Tibial nerve (tissue), 4 donors: Measurements from ENCODE around the gene CCDC88B.

Experiments
- EP300 ChIP-seq, 2 donors: sonication (generic); formaldehyde crosslinking; IDR thresholded peaks; one replicate each; pipeline ENCODE4 v1.6.1; 2017; ENCODE audit warnings: antibody characterized with exemption in 2 of 2, mild to moderate bottlenecking in 1 of 2
- POLR2A ChIP-seq, 2 donors: fragments of 450-650 bp; IDR thresholded peaks; one replicate each; pipeline ENCODE4 v1.6.1; 2017; ENCODE audit warnings: antibody characterized with exemption in 2 of 2, mild to moderate bottlenecking in 2 of 2, moderate library complexity in 2 of 2
- TF ChIP-seq, protein P1 (sequence below), 5 experiments: fragments of 200-600 bp in 3 of 5; fragments of 450-650 bp in 2 of 5; sonication (generic) in 3 of 5; IDR thresholded peaks; one replicate each; pipeline ENCODE4 v1.5.1; 2016 to 2019; ENCODE audit warnings: antibody characterized with exemption in 5 of 5, mild to moderate bottlenecking in 3 of 5, moderate library complexity in 2 of 5

DNA sequence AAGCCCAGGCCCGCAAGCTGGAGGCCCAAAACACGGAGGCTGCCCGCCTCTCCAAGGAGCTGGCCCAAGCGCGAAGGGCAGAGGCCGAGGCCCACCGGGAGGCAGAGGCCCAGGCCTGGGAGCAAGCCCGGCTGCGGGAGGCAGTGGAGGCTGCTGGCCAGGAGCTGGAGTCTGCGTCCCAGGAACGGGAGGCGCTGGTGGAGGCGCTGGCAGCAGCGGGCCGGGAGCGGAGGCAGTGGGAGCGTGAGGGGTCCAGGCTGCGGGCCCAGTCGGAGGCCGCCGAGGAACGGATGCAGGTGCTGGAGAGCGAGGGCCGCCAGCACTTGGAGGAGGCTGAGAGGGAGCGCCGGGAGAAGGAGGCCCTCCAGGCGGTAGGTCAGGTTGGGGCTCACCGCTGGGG is 4.8 kb downstream of the CCDC88B start:
- TF ChIP-seq, protein P1, sequence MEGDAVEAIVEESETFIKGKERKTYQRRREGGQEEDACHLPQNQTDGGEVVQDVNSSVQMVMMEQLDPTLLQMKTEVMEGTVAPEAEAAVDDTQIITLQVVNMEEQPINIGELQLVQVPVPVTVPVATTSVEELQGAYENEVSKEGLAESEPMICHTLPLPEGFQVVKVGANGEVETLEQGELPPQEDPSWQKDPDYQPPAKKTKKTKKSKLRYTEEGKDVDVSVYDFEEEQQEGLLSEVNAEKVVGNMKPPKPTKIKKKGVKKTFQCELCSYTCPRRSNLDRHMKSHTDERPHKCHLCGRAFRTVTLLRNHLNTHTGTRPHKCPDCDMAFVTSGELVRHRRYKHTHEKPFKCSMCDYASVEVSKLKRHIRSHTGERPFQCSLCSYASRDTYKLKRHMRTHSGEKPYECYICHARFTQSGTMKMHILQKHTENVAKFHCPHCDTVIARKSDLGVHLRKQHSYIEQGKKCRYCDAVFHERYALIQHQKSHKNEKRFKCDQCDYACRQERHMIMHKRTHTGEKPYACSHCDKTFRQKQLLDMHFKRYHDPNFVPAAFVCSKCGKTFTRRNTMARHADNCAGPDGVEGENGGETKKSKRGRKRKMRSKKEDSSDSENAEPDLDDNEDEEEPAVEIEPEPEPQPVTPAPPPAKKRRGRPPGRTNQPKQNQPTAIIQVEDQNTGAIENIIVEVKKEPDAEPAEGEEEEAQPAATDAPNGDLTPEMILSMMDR (IDR thresholded peaks at IDR 0.05) = no peak
- TF ChIP-seq POLR2A (IDR thresholded peaks at IDR 0.05) = no peak
- no peak for TF ChIP-seq EP300 (IDR thresholded peaks at IDR 0.05)
